GM18907 (cell line): ENCODE measurements around the gene BMP2K.

ENCODE experiments used
- ATAC-seq: cut with Tn5 transposase; IDR thresholded peaks from one replicate; pipeline ENCODE4 v1.9.1; 2021; ENCODE audit warnings: mild to moderate bottlenecking, moderate library complexity; ENCODE audit not compliant: unreplicated experiment

BMP2K gene

GRCh38 chr4:78923464-78924312, 147.5 kb downstream of the BMP2K start:
- peak; percentile 64 for ATAC-seq

- ATAC-seq: no peak
Measured at GRCh38 chr4:78926826-78927225, 150.7 kb downstream of the BMP2K start.

- no peak for ATAC-seq
Measured at GRCh38 chr4:78928835-78929234, 152.7 kb downstream of the BMP2K start.

DNA sequence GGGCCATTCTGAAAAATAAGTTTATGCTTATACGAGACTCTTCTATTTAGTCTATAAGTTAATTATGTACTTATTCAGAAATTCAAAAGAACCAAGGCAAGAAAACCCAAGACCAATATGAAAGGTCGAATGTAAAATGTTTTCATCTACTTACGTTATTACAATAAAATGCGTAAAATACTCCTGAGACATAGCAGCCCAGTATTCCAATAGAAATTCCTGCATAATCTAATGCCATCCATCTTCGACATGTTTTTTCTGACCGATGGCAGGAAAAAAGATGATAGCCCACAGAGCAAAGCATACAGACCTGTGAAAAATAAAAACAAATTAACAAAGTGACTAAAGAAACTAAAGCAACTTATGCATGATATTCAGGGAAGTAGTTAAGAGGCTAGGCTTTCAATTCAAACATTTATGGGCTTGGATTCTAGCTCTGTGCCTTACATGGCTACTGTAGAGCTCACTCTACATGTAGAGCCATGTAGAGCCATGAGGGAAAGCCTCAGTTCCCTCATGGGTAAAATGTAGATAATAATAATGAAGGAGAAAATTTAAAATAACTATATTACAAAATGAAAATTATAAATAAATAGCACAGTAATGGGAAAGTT, 154.0 kb downstream of the BMP2K start:
- no peak for ATAC-seq

DNA sequence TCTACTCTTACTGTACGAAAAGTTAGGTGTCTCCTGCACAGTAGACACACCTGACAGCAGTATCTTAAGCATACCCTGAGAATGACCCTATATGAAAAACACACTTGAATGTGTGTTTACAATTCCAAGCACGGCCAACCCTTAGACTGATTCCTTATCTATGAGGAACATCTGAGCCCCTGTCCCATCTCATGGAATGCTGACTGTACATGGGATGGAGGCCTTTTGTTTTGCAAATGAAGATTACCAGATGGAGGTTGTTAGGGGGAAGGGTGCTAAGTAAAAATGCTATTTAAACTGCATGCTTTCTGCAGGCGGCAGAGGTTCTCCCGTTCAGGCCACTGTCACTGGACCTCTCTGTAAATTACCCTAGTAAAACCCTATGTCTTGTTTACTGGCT, 160.8 kb downstream of the BMP2K start:
- no peak for ATAC-seq

GRCh38 chr4:78937837-78938236, 161.7 kb downstream of the BMP2K start:
- no peak for ATAC-seq

- ATAC-seq: peak; percentile 0
Measured at GRCh38 chr4:78938474-78938867, 162.3 kb downstream of the BMP2K start.

- peak; percentile 97 for ATAC-seq
Measured at GRCh38 chr4:78938868-78939666, 162.9 kb downstream of the BMP2K start, which contains the start of gene PAQR3. TSS of gene PAQR3 (minus strand) at chr4:78939438. CDS start at chr4:78939224, 214 bp downstream.

DNA sequence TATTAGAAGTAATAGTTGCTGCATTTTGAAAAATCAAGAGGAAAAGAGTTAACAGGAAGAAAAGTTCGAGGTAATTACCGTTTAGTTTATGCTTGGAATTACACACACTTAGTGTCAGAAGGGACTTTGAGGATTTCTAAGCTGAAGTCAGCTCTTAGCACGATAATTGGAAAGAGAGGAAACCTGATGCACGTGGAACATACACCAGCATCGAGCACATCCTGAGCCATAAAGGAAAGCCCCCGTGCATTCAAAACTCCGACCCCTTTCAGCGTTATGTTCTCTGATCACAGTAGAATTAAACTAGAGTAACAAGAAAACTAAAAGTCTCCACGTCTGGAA, 163.5 kb downstream of the BMP2K start:
- peak; percentile 29 for ATAC-seq

DNA sequence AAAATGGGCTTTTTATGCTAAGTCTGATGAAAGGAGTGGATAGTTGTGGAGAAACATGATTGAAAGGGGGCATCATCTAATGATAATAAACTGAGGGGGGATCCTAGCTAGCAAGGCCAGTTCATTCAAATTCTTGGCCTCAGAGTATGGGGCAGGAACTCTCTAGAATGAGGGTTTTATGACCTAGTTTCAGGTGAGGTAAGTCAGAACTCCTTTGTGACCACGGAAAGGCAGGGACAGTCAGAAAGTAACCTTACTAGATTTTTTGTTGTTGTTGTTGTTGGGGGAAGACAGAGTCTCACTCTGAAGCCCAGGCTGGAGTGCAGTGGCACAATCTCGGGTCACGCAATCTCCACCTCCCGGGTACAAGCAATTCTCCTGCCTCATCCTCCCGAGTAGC, 164.6 kb downstream of the BMP2K start:
- ATAC-seq: peak; percentile 25

- ATAC-seq: no peak
Measured at GRCh38 chr4:78944381-78944780, 168.2 kb downstream of the BMP2K start.

DNA sequence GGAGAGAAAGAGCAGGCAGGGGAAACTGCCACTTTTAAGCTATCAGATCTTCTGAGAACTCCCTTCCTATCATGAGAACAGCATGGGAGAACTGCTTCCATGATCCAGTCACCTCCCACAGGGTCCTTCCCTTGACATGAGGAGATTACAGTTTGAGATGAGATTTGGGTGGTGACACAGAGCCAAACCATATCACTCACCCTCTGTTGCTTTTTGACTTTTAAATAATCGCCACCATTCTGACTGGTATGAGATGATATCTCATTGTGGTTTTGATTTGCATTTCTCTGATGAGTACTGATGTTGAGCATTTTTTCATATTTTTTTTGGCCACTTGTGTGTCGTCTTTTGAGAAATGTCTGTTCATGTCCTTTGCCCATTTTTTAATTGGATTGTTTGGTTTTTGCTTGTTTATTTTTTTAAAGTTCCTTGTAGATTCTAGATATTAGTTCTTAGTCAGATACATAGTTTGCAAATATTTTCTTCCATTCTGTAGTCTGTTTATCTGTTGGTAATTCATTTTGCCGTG, 169.6 kb downstream of the BMP2K start:
- no peak for ATAC-seq

DNA sequence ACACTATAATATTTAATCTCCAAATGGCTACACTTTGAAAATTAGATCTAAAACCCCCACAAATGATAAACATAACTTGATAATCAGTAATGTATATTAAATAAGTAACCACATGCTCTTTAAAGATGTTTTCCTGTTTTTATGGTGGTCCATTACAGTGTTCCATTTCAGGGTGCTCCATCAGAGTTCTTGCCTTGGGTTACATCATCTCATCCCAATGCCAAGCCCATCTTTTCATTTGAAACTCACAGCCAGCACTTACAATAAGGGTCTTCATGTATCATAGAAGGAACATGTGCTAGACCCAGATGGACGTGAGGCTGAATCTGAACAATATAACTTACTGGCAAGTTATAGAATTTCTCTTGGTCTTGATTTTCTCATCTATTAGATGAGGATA, 173.6 kb downstream of the BMP2K start:
- no peak for ATAC-seq

GRCh38 chr4:78951862-78952472, 175.8 kb downstream of the BMP2K start:
- peak; percentile 77 for ATAC-seq

- ATAC-seq: no peak
Measured at GRCh38 chr4:78953231-78953630, 177.1 kb downstream of the BMP2K start.

DNA sequence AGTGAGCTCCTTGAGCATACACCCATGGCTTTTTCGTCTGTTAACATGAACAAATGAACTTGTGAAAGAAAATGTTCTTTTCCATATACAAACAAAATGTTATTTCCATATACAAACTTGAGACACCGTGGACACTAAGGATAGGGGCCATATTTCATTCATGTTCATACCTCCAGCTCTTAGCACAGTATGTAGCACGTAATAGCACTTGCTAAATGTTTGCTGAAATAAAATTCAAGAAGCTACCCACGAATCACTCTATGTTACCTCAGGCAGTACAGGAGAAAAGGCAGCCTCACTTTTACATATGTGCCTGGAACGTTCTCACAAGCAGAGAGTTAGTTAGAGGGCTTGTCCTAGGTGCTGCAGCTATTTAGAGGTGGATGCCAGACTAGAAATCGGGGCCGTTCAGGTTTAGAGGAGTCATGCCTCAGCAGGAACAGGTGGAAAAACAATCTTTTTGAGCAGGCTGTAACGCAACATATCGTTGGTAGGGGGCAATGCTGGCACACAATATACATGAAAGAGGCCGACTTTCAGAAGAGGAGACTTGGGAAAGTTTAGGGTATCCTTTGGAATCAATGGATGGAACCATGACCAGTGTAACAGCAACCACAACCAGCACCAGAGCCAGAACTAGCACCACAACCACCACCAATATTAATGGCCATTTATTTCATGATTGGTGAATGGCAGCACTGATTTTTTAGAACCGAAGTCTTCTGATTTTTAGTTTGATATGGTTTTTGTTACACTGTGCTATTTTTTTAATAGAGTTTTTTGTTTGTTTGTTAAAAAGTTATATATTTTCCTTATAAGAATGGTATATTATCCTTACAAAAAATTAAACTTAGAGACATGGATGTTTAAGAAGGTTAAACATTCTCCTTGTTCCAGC, 177.9 kb downstream of the BMP2K start:
- no peak for ATAC-seq

DNA sequence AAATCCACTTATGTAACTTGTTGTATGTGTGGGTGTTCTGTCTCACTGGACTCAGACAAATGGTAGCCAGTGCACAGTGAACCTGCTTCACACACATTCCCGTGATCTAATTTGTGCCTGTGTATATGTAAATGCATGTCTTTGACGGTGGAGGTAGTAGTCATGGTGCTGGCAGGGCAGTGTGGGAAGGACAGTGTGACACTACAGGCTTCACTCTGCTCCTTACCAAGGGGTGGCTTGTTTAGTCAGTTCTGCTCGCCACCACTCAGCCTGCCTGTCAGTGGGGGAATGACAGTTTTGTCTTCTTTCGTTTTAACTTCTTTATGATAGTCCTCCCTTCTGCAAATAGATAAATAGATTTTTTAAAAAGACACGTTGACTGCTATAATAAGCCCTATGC, 180.8 kb downstream of the BMP2K start:
- no peak for ATAC-seq

DNA sequence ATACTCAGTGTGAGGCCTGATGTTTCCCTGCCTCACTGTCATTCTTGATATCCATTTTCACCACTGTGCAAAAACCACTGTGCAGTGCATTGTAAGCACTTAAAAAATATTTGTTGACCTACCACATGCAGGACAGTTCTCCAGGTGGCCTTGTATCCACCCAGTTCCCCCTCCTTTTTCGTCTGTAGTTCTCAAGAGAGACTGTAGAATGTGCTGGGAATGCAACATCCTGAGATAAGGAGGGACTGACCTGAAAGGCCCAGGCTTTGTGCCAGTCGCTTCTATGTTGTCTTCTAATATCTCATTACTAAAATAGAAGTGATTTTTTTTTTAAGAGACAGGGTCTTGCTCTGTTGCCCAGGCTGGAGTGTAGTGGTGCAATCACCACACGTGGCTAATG, 184.8 kb downstream of the BMP2K start:
- no peak for ATAC-seq
